HepG2 (cell line): ENCODE measurements around the gene TSNAXIP1. TPM values are rescaled to one million over a fixed set of nuclear protein-coding genes. Genes with fewer than 3 reads are reported as not detected.
A peak's percentile ranks its signal among the peaks of the same experiment; 100 is the strongest.

Experiments used
- CREB3 ChIP-seq: sonication (generic); formaldehyde crosslinking; IDR thresholded peaks from 2 replicates; pipeline ENCODE4 v1.5.0; 2020; ENCODE audit warnings: missing genetic modification reagents
- EHMT2 ChIP-seq: fragments of 200-600 bp; sonication (generic); IDR thresholded peaks from 2 replicates; pipeline ENCODE4 v1.7.0; 2017; ENCODE audit warnings: antibody characterized with exemption, low read depth, low read length, borderline replicate concordance
- ELK4 ChIP-seq: sonication (generic); formaldehyde crosslinking; IDR thresholded peaks from 2 replicates; pipeline ENCODE4 v1.9.0; 2021; ENCODE audit warnings: missing genetic modification reagents, borderline replicate concordance
- MTERF4 ChIP-seq: sonication (generic); formaldehyde crosslinking; IDR thresholded peaks from 2 replicates; pipeline ENCODE4 v1.8.0; 2023; ENCODE audit warnings: mild to moderate bottlenecking, missing genetic modification reagents
- ONECUT2 ChIP-seq: sonication (generic); formaldehyde crosslinking; IDR thresholded peaks from 2 replicates; pipeline ENCODE4 v1.4.0; 2020; ENCODE audit warnings: missing genetic modification reagents
- REL ChIP-seq: sonication (generic); formaldehyde crosslinking; conservative IDR thresholded peaks from 2 replicates; pipeline ENCODE4 v1.8.0; 2022; ENCODE audit warnings: mild to moderate bottlenecking, missing genetic modification reagents, moderate library complexity
- RERE ChIP-seq: IDR thresholded peaks from 2 replicates; pipeline ENCODE4 v1.6.1; 2016; ENCODE audit warnings: low read depth, missing genetic modification reagents, missing compliant biosample characterization
- RFXAP ChIP-seq: sonication (generic); formaldehyde crosslinking; IDR thresholded peaks from 2 replicates; pipeline ENCODE4 v1.4.0; 2020; ENCODE audit warnings: missing genetic modification reagents, borderline replicate concordance
- TARDBP ChIP-seq: sonication (generic); formaldehyde crosslinking; IDR thresholded peaks from 2 replicates; pipeline ENCODE4 v1.8.0; 2022; ENCODE audit warnings: mild to moderate bottlenecking, missing genetic modification reagents
- TFDP2 ChIP-seq: sonication (generic); formaldehyde crosslinking; IDR thresholded peaks from 2 replicates; pipeline ENCODE4 v1.4.0; 2020; ENCODE audit warnings: missing genetic modification reagents
- ZFP36L1 ChIP-seq: sonication (generic); formaldehyde crosslinking; IDR thresholded peaks from 2 replicates; pipeline ENCODE4 v1.8.0; 2022; ENCODE audit warnings: mild to moderate bottlenecking, missing genetic modification reagents, moderate library complexity
- ZFP91 ChIP-seq: sonication (generic); formaldehyde crosslinking; IDR thresholded peaks from 2 replicates; pipeline ENCODE4 v1.9.0; 2022; ENCODE audit warnings: missing genetic modification reagents, mild to moderate bottlenecking, borderline replicate concordance
- ZFX ChIP-seq: sonication (generic); formaldehyde crosslinking; IDR thresholded peaks from 2 replicates; pipeline ENCODE4 v1.4.0; 2020; ENCODE audit warnings: mild to moderate bottlenecking, low read depth, missing genetic modification reagents, moderate library complexity
- ZNF496 ChIP-seq: sonication (generic); formaldehyde crosslinking; IDR thresholded peaks from 2 replicates; pipeline ENCODE4 v1.8.1; 2023; ENCODE audit warnings: mild to moderate bottlenecking, moderate library complexity, missing genetic modification reagents; ENCODE audit not compliant: insufficient replicate concordance
- ZNF598 ChIP-seq: sonication (generic); formaldehyde crosslinking; IDR thresholded peaks from 2 replicates; pipeline ENCODE4 v1.5.1; 2020; ENCODE audit warnings: mild to moderate bottlenecking, missing genetic modification reagents, borderline replicate concordance
- polyA plus RNA-seq, 8 experiments: library from polyadenylated mRNA; depleted of rRNA in 3 of 8; stranded (reverse) in 7 of 8; unstranded in 1 of 8; fragments of >200 nt; fragmentation: Illumina TruSeq in 4 of 8; extraction: Trizol in 4 of 8; gene quantifications; 2 replicates each; pipeline versions ENCODE4 v1.2.1 to v1.2.3, GENCODE V29; 2011 to 2016; ENCODE audit warnings: low read depth in 4 of 8, missing spikeins in 1 of 8, mixed read lengths in 1 of 8; ENCODE audit not compliant: insufficient read depth in 1 of 8
- total RNA-seq, 5 experiments: library from RNA; depleted of rRNA; stranded (reverse); fragments of >200 nt; fragmentation: Illumina TruSeq; extraction: Trizol; gene quantifications; 2 replicates each; pipeline ENCODE4 v1.2.3, GENCODE V29; 2016; ENCODE audit warnings: low read depth in 1 of 5

Gene TSNAXIP1
- total and polyA plus RNA-seq, 2 of the 13 experiments (the other 11 are each of a cell fraction or from before 2014, with no cell fraction given) = 0.37 to 0.86 TPM

GRCh38 chr16:67805718-67806427, 816 bp upstream of the TSNAXIP1 start (continued):
- TF ChIP-seq RERE (no peak), ZNF598 (CRISPR knock-in tag) (peak; percentile 77; the same call in 1 of the 2 replicates), CREB3 (CRISPR knock-in tag) (no peak), ZFP91 (CRISPR knock-in tag) (no peak), TFDP2 (CRISPR knock-in tag) (no peak), ELK4 (CRISPR knock-in tag) (no peak), TARDBP (CRISPR knock-in tag) (no peak), ZFP36L1 (CRISPR knock-in tag) (no peak; the same call in 1 of the 2 replicates), ZNF496 (CRISPR knock-in tag) (no peak), ONECUT2 (CRISPR knock-in tag) (no peak), REL (no peak), MTERF4 (CRISPR knock-in tag) (no peak; the same call in 1 of the 2 replicates), EHMT2 (no peak), ZFX (no peak), RFXAP (no peak; the same call in 1 of the 2 replicates)
